Esophagus squamous epithelium (tissue), 4 donors: ENCODE measurements around the gene ADI1.

Experiments used
- POLR2A ChIP-seq, 4 donors: fragments of 450-650 bp; IDR thresholded peaks; one replicate each; pipeline ENCODE4 v1.6.1; 2017; ENCODE audit warnings: antibody characterized with exemption in 4 of 4, mild to moderate bottlenecking in 4 of 4, moderate library complexity in 3 of 4
- TF ChIP-seq, protein P1 (sequence below), 6 experiments: fragments of 450-650 bp in 4 of 6; fragments of 200-600 bp in 2 of 6; sonication (generic) in 2 of 6; IDR thresholded peaks; one replicate each; pipeline ENCODE4 v1.5.1; 2016 to 2019; ENCODE audit warnings: antibody characterized with exemption in 6 of 6, mild to moderate bottlenecking in 4 of 6, moderate library complexity in 4 of 6

- TF ChIP-seq POLR2A (IDR thresholded peaks at IDR 0.05), result peak in 3 of 4 donors; percentile 73 to 87 (median 79)
- TF ChIP-seq, protein P1, sequence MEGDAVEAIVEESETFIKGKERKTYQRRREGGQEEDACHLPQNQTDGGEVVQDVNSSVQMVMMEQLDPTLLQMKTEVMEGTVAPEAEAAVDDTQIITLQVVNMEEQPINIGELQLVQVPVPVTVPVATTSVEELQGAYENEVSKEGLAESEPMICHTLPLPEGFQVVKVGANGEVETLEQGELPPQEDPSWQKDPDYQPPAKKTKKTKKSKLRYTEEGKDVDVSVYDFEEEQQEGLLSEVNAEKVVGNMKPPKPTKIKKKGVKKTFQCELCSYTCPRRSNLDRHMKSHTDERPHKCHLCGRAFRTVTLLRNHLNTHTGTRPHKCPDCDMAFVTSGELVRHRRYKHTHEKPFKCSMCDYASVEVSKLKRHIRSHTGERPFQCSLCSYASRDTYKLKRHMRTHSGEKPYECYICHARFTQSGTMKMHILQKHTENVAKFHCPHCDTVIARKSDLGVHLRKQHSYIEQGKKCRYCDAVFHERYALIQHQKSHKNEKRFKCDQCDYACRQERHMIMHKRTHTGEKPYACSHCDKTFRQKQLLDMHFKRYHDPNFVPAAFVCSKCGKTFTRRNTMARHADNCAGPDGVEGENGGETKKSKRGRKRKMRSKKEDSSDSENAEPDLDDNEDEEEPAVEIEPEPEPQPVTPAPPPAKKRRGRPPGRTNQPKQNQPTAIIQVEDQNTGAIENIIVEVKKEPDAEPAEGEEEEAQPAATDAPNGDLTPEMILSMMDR (IDR thresholded peaks at IDR 0.05), result peak in 1 of 6 experiments; percentile 23
Measured at GRCh38 chr2:3558205-3559014, 39.1 kb upstream of the ADI1 start, which contains the start of gene RNASEH1.
